Lower leg skin (tissue), 4 donors: ENCODE measurements around the gene FURIN. TPM values are rescaled to one million over a fixed set of nuclear protein-coding genes. Genes with fewer than 3 reads are reported as not detected.

ENCODE experiments used
- DNase-seq, 2 donors: peaks; one replicate each; pipeline ENCODE4 v3.0.0-alpha.2; 2019; ENCODE audit warnings: low spot score in 2 of 2
- H3K4me3 ChIP-seq: fragments of 200-600 bp; sonication (generic); 2 replicates; pipeline ENCODE4 v1.5.1; 2017; ENCODE audit warnings: mild to moderate bottlenecking, low read depth; ENCODE audit not compliant: poor library complexity, severe bottlenecking
- CTCF ChIP-seq, 3 donors: fragments of 450-650 bp; IDR thresholded peaks; one replicate each; pipeline ENCODE4 v1.5.1; 2016; ENCODE audit warnings: antibody characterized with exemption in 3 of 3, mild to moderate bottlenecking in 3 of 3, moderate library complexity in 2 of 3
- POLR2A ChIP-seq, 2 donors: fragments of 450-650 bp; IDR thresholded peaks; one replicate each; pipeline ENCODE4 v1.6.1; 2016 to 2017; ENCODE audit warnings: antibody characterized with exemption in 2 of 2, mild to moderate bottlenecking in 1 of 2, moderate library complexity in 1 of 2
- WGBS, 2 donors: methylation state at CpG; one replicate each; pipeline ENCODE4 v1.1.5; 2018; 5-methylcytosine and 5-hydroxymethylcytosine counted together
- intact Hi-C: fragments of 100-400 bp; cut with DNase I; formaldehyde crosslinking; loops from one replicate; pipeline ENCODE4 v1.15.0; 2023; ENCODE audit warnings: low total_unique reads
- total RNA-seq, 4 donors: library from RNA; depleted of rRNA; stranded (reverse); fragments of >200 nt; gene quantifications; one replicate each; pipeline ENCODE4 v1.1.0, GENCODE V29; 2016

The FURIN gene
- total RNA-seq, 4 donors from 2014 or later, result 114 to 163 (median 149) TPM

- H3K4me3 ChIP-seq, result no peak overlapping the region
- TF ChIP-seq CTCF (IDR thresholded peaks at IDR 0.05) (no peak), POLR2A (IDR thresholded peaks at IDR 0.05) (no peak)
- 81 to 86% methylated on average over 13 to 16 of the region's 16 CpGs for WGBS, 2 donors
- intact Hi-C loops, result loop anchor here (5.0 kb wide), 1 partner anchor 1878 kb away; no protein-coding TSS in a partner anchor
- DNase-seq, result no peak
Observed at GRCh38 chr15:90880381-90881145, 12.2 kb downstream of the FURIN start.

GRCh38 chr15:90881181-90881977, 13.0 kb downstream of the FURIN start:
- intact Hi-C loops, result loop anchor here (5.0 kb wide), 1 partner anchor 1879 kb away; no protein-coding TSS in a partner anchor
- no peak for DNase-seq
- 78 to 89% methylated on average over 21 to 26 of the region's 35 CpGs for WGBS, 2 donors
- no peak overlapping the region for H3K4me3 ChIP-seq
- TF ChIP-seq CTCF (IDR thresholded peaks at IDR 0.05) (no peak), POLR2A (IDR thresholded peaks at IDR 0.05) (no peak)

GRCh38 chr15:90881978-90882721, 13.8 kb downstream of the FURIN start:
- intact Hi-C loops, result loop anchor here (5.0 kb wide), 1 partner anchor 1880 kb away; no protein-coding TSS in a partner anchor
- H3K4me3 ChIP-seq, result no peak overlapping the region
- 84 to 86% methylated on average over 19 of the region's 19 CpGs for WGBS, 2 donors
- TF ChIP-seq CTCF (IDR thresholded peaks at IDR 0.05), result no peak
- no peak for TF ChIP-seq POLR2A (IDR thresholded peaks at IDR 0.05)
- no peak for DNase-seq

GRCh38 chr15:90882781-90883525, 14.6 kb downstream of the FURIN start:
- no peak overlapping the region for H3K4me3 ChIP-seq
- DNase-seq, result peak in 1 of 2 donors; percentile 85
- intact Hi-C loops, result loop anchor here (5.0 kb wide), 1 partner anchor 1881 kb away; no protein-coding TSS in a partner anchor
- TF ChIP-seq POLR2A (IDR thresholded peaks at IDR 0.05), result no peak
- no peak for TF ChIP-seq CTCF (IDR thresholded peaks at IDR 0.05)
- 76 to 79% methylated on average over 13 of the region's 13 CpGs for WGBS, 2 donors

- no peak overlapping the region for H3K4me3 ChIP-seq
- intact Hi-C loops, result loop anchor here (5.0 kb wide), 1 partner anchor 1881 kb away; no protein-coding TSS in a partner anchor
- WGBS, 2 donors, result 48 to 66% methylated on average over 7 of the region's 7 CpGs
Observed at GRCh38 chr15:90883526-90883975, 15.2 kb downstream of the FURIN start.

More at GRCh38 chr15:90883526-90883975, 15.2 kb downstream of the FURIN start:
- TF ChIP-seq POLR2A (IDR thresholded peaks at IDR 0.05) (no peak), CTCF (IDR thresholded peaks at IDR 0.05) (no peak)
- no peak for DNase-seq
